BE2C (cell line): ENCODE measurements around the gene PTCH2.

ENCODE experiments used
- DNase-seq: peaks from one replicate; pipeline ENCODE4 v3.0.0-alpha.2; 2020
- H3K27me3 ChIP-seq: fragments of 250-450 bp; sonication (Bioruptor Pico); 2 replicates; pipeline ENCODE4 v1.5.1; 2020; ENCODE audit warnings: mild to moderate bottlenecking
- H3K36me3 ChIP-seq: fragments of 250-450 bp; sonication (Bioruptor Pico); 2 replicates; pipeline ENCODE4 v1.5.1; 2020; ENCODE audit warnings: mild to moderate bottlenecking
- H3K4me1 ChIP-seq: fragments of 250-450 bp; sonication (Bioruptor Pico); 2 replicates; pipeline ENCODE4 v1.5.1; 2020
- H3K4me3 ChIP-seq: 2 replicates; pipeline ENCODE4 v1.5.1; 2011; ENCODE audit warnings: low read depth, low read length
- H3K9me3 ChIP-seq: fragments of 250-450 bp; sonication (Bioruptor Pico); 2 replicates; pipeline ENCODE4 v1.5.1; 2020
- CTCF ChIP-seq: IDR thresholded peaks from 2 replicates; pipeline ENCODE4 v1.5.1; 2012; ENCODE audit warnings: mild to moderate bottlenecking, low read depth, low read length

PTCH2 gene

GRCh38 chr1:44810101-44810761 lies 32.8 kb downstream of the PTCH2 start:
- DNase-seq = no peak
- TF ChIP-seq CTCF = no peak
- H3K4me3 ChIP-seq = no peak overlapping the region
- H3K36me3 ChIP-seq = no peaks in the 10 kb centered on the region
- H3K4me1 ChIP-seq = peaks cover 20% of the 10 kb centered on the region
- H3K27me3 ChIP-seq = no peaks in the 10 kb centered on the region
- H3K9me3 ChIP-seq = no peaks in the 10 kb centered on the region

GRCh38 chr1:44808938-44809917 lies 33.8 kb downstream of the PTCH2 start:
- Histone ChIP-seq H3K4me1 (peaks cover 20% of the 10 kb centered on the region), H3K36me3 (no peaks in the 10 kb centered on the region), H3K27me3 (no peaks in the 10 kb centered on the region), H3K4me3 (no peak overlapping the region), H3K9me3 (no peaks in the 10 kb centered on the region)
- no peak for DNase-seq
- TF ChIP-seq CTCF = no peak

GRCh38 chr1:44808063-44808937 lies 34.8 kb downstream of the PTCH2 start, which contains the start of gene BTBD19:
TSS of gene BTBD19 (plus strand) at chr1:44808523. CDS start at chr1:44808821, 298 bp downstream.
- no peaks in the 10 kb centered on the region for H3K9me3 ChIP-seq
- H3K36me3 ChIP-seq = no peaks in the 10 kb centered on the region
- H3K27me3 ChIP-seq = no peaks in the 10 kb centered on the region
- no peak for TF ChIP-seq CTCF
- DNase-seq = peak; percentile 73
- H3K4me3 ChIP-seq = 0 out of 2 replicates have a peak within 1 kb of the TSS, but pooled peaks have one; percentile 8
- H3K4me1 ChIP-seq = peaks cover 20% of the 10 kb centered on the region

- Histone ChIP-seq H3K4me3 (no peak overlapping the region), H3K36me3 (no peaks in the 10 kb centered on the region), H3K4me1 (peaks cover 20% of the 10 kb centered on the region), H3K27me3 (no peaks in the 10 kb centered on the region), H3K9me3 (no peaks in the 10 kb centered on the region)
- DNase-seq = peak; percentile 63
- no peak for TF ChIP-seq CTCF
Observed at GRCh38 chr1:44807364-44808062, 35.5 kb downstream of the PTCH2 start.

- no peak for DNase-seq
- Histone ChIP-seq H3K4me3 (no peak within 1 kb of the TSS), H3K36me3 (no peaks in the 10 kb centered on the region), H3K9me3 (no peaks in the 10 kb centered on the region), H3K27me3 (no peaks in the 10 kb centered on the region), H3K4me1 (peaks cover 25% of the 10 kb centered on the region)
- TF ChIP-seq CTCF = no peak
Observed at GRCh38 chr1:44806704-44807363, 36.2 kb downstream of the PTCH2 start, which contains the start of gene DYNLT4. TSS of gene DYNLT4 (minus strand) at chr1:44807351. CDS start at chr1:44806668, 683 bp downstream.
